Esophagus squamous epithelium (tissue), 4 donors: ENCODE results near the gene POM121C.
"Not testable (repeated sequence)": the region's sequence is repeated elsewhere in the genome, so short reads cannot be mapped to it uniquely, and the experiment has no call there.

Experiments used
- POLR2A ChIP-seq, 4 donors: fragments of 450-650 bp; IDR thresholded peaks; one replicate each; pipeline ENCODE4 v1.6.1; 2017; ENCODE audit warnings: antibody characterized with exemption in 4 of 4, mild to moderate bottlenecking in 4 of 4, moderate library complexity in 3 of 4
- TF ChIP-seq, protein P1 (sequence below), 6 experiments: fragments of 450-650 bp in 4 of 6; fragments of 200-600 bp in 2 of 6; sonication (generic) in 2 of 6; IDR thresholded peaks; one replicate each; pipeline ENCODE4 v1.5.1; 2016 to 2019; ENCODE audit warnings: antibody characterized with exemption in 6 of 6, mild to moderate bottlenecking in 4 of 6, moderate library complexity in 4 of 6

- not testable (repeated sequence) for TF ChIP-seq POLR2A (IDR thresholded peaks at IDR 0.05)
- TF ChIP-seq, protein P1, sequence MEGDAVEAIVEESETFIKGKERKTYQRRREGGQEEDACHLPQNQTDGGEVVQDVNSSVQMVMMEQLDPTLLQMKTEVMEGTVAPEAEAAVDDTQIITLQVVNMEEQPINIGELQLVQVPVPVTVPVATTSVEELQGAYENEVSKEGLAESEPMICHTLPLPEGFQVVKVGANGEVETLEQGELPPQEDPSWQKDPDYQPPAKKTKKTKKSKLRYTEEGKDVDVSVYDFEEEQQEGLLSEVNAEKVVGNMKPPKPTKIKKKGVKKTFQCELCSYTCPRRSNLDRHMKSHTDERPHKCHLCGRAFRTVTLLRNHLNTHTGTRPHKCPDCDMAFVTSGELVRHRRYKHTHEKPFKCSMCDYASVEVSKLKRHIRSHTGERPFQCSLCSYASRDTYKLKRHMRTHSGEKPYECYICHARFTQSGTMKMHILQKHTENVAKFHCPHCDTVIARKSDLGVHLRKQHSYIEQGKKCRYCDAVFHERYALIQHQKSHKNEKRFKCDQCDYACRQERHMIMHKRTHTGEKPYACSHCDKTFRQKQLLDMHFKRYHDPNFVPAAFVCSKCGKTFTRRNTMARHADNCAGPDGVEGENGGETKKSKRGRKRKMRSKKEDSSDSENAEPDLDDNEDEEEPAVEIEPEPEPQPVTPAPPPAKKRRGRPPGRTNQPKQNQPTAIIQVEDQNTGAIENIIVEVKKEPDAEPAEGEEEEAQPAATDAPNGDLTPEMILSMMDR (IDR thresholded peaks at IDR 0.05): not testable (repeated sequence)
Observed at GRCh38 chr7:75480313-75480712, 5.8 kb downstream of the POM121C start.
